Activated CD8-positive, alpha-beta T cell treated with anti-CD3 and anti-CD28 coated beads for 36 hours (primary cell): ENCODE results near the gene CCDC175. TPM values are rescaled to one million over a fixed set of nuclear protein-coding genes. Genes with fewer than 3 reads are reported as not detected.

Experiments
- ATAC-seq: fragments of 200-7000 bp; cut with Tn5 transposase; one replicate; pipeline ENCODE4 v1.10.0; 2021; ENCODE audit warnings: mild to moderate bottlenecking, moderate library complexity
- CTCF ChIA-PET: fragments of 350-600 bp; sonication (Branson Sonifier 250); formaldehyde crosslinking; loops from one replicate; lab custom pipeline; 2021; ENCODE audit warnings: antibody characterized with exemption; lab: Charles Lee
- POLR2A ChIA-PET: fragments of 350-600 bp; sonication (Branson Sonifier 250); formaldehyde crosslinking; loops from one replicate; lab custom pipeline; 2021; ENCODE audit warnings: antibody characterized with exemption; lab: Charles Lee
- DNase-seq: peaks from one replicate; pipeline ENCODE4 v3.0.0-alpha.2; 2020
- H3K27ac Mint-ChIP-seq: one replicate; pipeline ENCODE4 v1.8.0; 2021; ENCODE audit warnings: mild to moderate bottlenecking, mixed read lengths
- H3K27me3 Mint-ChIP-seq: one replicate; pipeline ENCODE4 v1.8.0; 2021; ENCODE audit warnings: mixed read lengths
- H3K36me3 Mint-ChIP-seq: one replicate; pipeline ENCODE4 v1.8.0; 2021; ENCODE audit warnings: low read depth, mixed read lengths
- H3K4me1 Mint-ChIP-seq: one replicate; pipeline ENCODE4 v1.8.0; 2021; ENCODE audit warnings: low read depth, mixed read lengths
- H3K4me3 Mint-ChIP-seq: one replicate; pipeline ENCODE4 v1.8.0; 2021; ENCODE audit warnings: mild to moderate bottlenecking, moderate library complexity, mixed read lengths
- H3K9me3 Mint-ChIP-seq: one replicate; pipeline ENCODE4 v1.8.0; 2021; ENCODE audit warnings: mixed read lengths
- intact Hi-C: fragments of 100-400 bp; cut with micrococcal nuclease; formaldehyde crosslinking; loops from one replicate; pipeline ENCODE4 v1.10.0; 2022
- total RNA-seq, 2 experiments: library from RNA; stranded (reverse); gene quantifications; one replicate each; pipeline ENCODE4 v1.2.3, GENCODE V29; 2021
- TF ChIP-seq, protein P1 (sequence below): fragments of 200-600 bp; IDR thresholded peaks from one replicate; pipeline ENCODE4 v1.8.0; 2022; ENCODE audit warnings: antibody characterized with exemption, mild to moderate bottlenecking

Gene CCDC175
- total RNA-seq, 2 experiments from 2014 or later, result not detected

GRCh38 chr14:59492384-59492783 lies 84.2 kb downstream of the CCDC175 start:
- CTCF ChIA-PET, result interaction anchor here (2.0 to 2.2 kb wide), 2 partner anchors 15 to 16 kb away, joined by 5 read pairs; no protein-coding TSS in a partner anchor
- Mint-ChIP-seq H3K27me3 (no peaks in the 10 kb centered on the region), H3K4me1 (peaks cover 30% of the 10 kb centered on the region), H3K9me3 (no peaks in the 10 kb centered on the region), H3K27ac (no peak overlapping the region), H3K4me3 (no peak overlapping the region), H3K36me3 (peaks cover 55% of the 10 kb centered on the region)
- intact Hi-C loops, result no loop called here
- ATAC-seq (no peak), DNase-seq (no peak)
- TF ChIP-seq, protein P1, sequence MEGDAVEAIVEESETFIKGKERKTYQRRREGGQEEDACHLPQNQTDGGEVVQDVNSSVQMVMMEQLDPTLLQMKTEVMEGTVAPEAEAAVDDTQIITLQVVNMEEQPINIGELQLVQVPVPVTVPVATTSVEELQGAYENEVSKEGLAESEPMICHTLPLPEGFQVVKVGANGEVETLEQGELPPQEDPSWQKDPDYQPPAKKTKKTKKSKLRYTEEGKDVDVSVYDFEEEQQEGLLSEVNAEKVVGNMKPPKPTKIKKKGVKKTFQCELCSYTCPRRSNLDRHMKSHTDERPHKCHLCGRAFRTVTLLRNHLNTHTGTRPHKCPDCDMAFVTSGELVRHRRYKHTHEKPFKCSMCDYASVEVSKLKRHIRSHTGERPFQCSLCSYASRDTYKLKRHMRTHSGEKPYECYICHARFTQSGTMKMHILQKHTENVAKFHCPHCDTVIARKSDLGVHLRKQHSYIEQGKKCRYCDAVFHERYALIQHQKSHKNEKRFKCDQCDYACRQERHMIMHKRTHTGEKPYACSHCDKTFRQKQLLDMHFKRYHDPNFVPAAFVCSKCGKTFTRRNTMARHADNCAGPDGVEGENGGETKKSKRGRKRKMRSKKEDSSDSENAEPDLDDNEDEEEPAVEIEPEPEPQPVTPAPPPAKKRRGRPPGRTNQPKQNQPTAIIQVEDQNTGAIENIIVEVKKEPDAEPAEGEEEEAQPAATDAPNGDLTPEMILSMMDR, result no peak
- POLR2A ChIA-PET, result no interaction called here

DNA sequence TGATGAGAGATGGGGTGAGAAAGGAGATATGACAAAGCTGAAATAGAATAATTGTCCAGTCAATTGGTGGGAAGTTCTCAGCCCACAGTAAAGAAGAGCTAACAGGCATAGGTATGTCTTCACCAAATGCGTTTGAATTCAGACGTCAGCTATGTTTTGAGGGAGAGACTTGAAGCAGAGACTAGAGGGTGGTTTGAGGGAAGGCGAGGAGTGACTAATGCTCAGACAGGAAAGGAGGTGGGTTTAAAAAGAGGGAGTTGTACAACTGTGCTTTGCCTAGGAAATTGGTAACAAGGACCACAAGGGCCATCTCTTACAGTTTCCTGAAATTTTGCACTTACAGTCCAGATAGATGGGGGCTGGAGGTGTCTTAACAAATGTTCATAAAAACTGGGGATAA lies 85.9 kb downstream of the CCDC175 start:
- Mint-ChIP-seq H3K4me3 (no peak overlapping the region), H3K27ac (no peak overlapping the region), H3K27me3 (no peaks in the 10 kb centered on the region), H3K9me3 (no peaks in the 10 kb centered on the region), H3K36me3 (peaks cover 50% of the 10 kb centered on the region), H3K4me1 (peaks cover 34% of the 10 kb centered on the region)
- TF ChIP-seq, protein P1, result no peak
- POLR2A ChIA-PET, result no interaction called here
- intact Hi-C loops, result no loop called here
- ATAC-seq (peak; percentile 37), DNase-seq (no peak)
- CTCF ChIA-PET, result interaction anchor here (1.2 to 2.2 kb wide), 3 partner anchors 14 to 21 kb away, joined by 4 to 5 read pairs (median 5); no protein-coding TSS in a partner anchor

- no peaks in the 10 kb centered on the region for H3K9me3 Mint-ChIP-seq
- peak; percentile 60 for ATAC-seq
- DNase-seq, result no peak
- peaks cover 33% of the 10 kb centered on the region for H3K36me3 Mint-ChIP-seq
- intact Hi-C loops, result no loop called here
- no peaks in the 10 kb centered on the region for H3K27me3 Mint-ChIP-seq
- H3K27ac Mint-ChIP-seq, result peak overlapping the region; percentile 88
- H3K4me1 Mint-ChIP-seq, result peaks cover 57% of the 10 kb centered on the region
- TF ChIP-seq, protein P1, result no peak
- ChIA-PET POLR2A (interaction anchor here (0.6 to 2.9 kb wide), 5 partner anchors 11 to 764 kb away, joined by 3 to 15 read pairs (median 4); partner anchors contain the start of gene PPM1A), CTCF (interaction anchor here (0.7 to 2.7 kb wide), 7 partner anchors 15 to 295 kb away, joined by 3 to 11 read pairs (median 3); partner anchors contain the start of gene DAAM1)
- H3K4me3 Mint-ChIP-seq, result peak overlapping the region; percentile 88
These were observed 91.9 kb downstream of the CCDC175 start for GRCh38 chr14:59484639-59485175.

GRCh38 chr14:59483819-59484638 lies 92.6 kb downstream of the CCDC175 start, which contains the start of the genes JKAMP and L3HYPDH:
TSS of gene JKAMP (plus strand) at chr14:59484517. CDS start at chr14:59484590, 73 bp downstream.
TSS of gene L3HYPDH (minus strand) at chr14:59484408. CDS start at chr14:59484316, 92 bp downstream.
- TF ChIP-seq, protein P1, result peak; percentile 25
- peak within 1 kb of the TSS; percentile 88 for H3K4me3 Mint-ChIP-seq
- ChIA-PET POLR2A (interaction anchor here (0.6 to 2.9 kb wide), 9 partner anchors 10 to 765 kb away, joined by 3 to 15 read pairs (median 3); partner anchors contain the start of genes DAAM1 and PPM1A), CTCF (interaction anchor here (0.7 to 2.7 kb wide), 8 partner anchors 14 to 295 kb away, joined by 3 to 11 read pairs (median 3); partner anchors contain the start of gene DAAM1)
- DNase-seq, result peak; percentile 98
- H3K27ac Mint-ChIP-seq, result peak within 1 kb of the TSS; percentile 88
- peak; percentile 96 for ATAC-seq
- H3K27me3 Mint-ChIP-seq, result no peaks in the 10 kb centered on the region
- peaks cover 28% of the 10 kb centered on the region for H3K36me3 Mint-ChIP-seq
- peaks cover 55% of the 10 kb centered on the region for H3K4me1 Mint-ChIP-seq
- no peaks in the 10 kb centered on the region for H3K9me3 Mint-ChIP-seq
- intact Hi-C loops, result no loop called here
